ENCODE data around the gene PKP1.

The PKP1 gene

GRCh38 chr1:201284636-201285035 lies 1.3 kb downstream of the PKP1 start:
- no peak for DNase-seq

- no peak for DNase-seq
These were observed 2.5 kb downstream of the PKP1 start for GRCh38 chr1:201285846-201286245.

- DNase-seq = no peak
These were observed 3.1 kb downstream of the PKP1 start for GRCh38 chr1:201286445-201286844.

- no peak for DNase-seq
These were observed 4.7 kb downstream of the PKP1 start for GRCh38 chr1:201288007-201288406.

- DNase-seq = no peak
These were observed 5.5 kb downstream of the PKP1 start for GRCh38 chr1:201288765-201289164.

GRCh38 chr1:201290551-201290950 lies 7.2 kb downstream of the PKP1 start:
- DNase-seq = no peak

GRCh38 chr1:201291916-201292315 lies 8.6 kb downstream of the PKP1 start:
- no peak for DNase-seq

- no peak for DNase-seq
These were observed 11.6 kb downstream of the PKP1 start for GRCh38 chr1:201294876-201295275.

GRCh38 chr1:201295346-201295745 lies 12.0 kb downstream of the PKP1 start:
- DNase-seq = no peak

GRCh38 chr1:201295861-201296260 lies 12.6 kb downstream of the PKP1 start:
- DNase-seq = no peak

- DNase-seq = no peak
These were observed 13.0 kb downstream of the PKP1 start for GRCh38 chr1:201296352-201296751.

- DNase-seq = no peak
These were observed 15.4 kb downstream of the PKP1 start for GRCh38 chr1:201298396-201299381.

- no peak for DNase-seq
These were observed 16.7 kb downstream of the PKP1 start for GRCh38 chr1:201299968-201300367.

- DNase-seq = no peak
These were observed 17.3 kb downstream of the PKP1 start for GRCh38 chr1:201300641-201301040.

- no peak for DNase-seq
These were observed 19.2 kb downstream of the PKP1 start for GRCh38 chr1:201302163-201303152.

- no peak for DNase-seq
These were observed 20.8 kb downstream of the PKP1 start for GRCh38 chr1:201304126-201304525.

GRCh38 chr1:201305815-201306214 lies 22.5 kb downstream of the PKP1 start:
- no peak for DNase-seq

GRCh38 chr1:201307231-201307630 lies 23.9 kb downstream of the PKP1 start:
- DNase-seq = no peak

GRCh38 chr1:201307760-201308499 lies 24.6 kb downstream of the PKP1 start:
- DNase-seq = no peak

- peak; percentile 80 for DNase-seq
These were observed 26.1 kb downstream of the PKP1 start for GRCh38 chr1:201309416-201309815.

- no peak for DNase-seq
These were observed 27.1 kb downstream of the PKP1 start for GRCh38 chr1:201310251-201310985.

- DNase-seq = peak; percentile 75
These were observed 27.7 kb downstream of the PKP1 start for GRCh38 chr1:201310986-201311355.

Measured in right hindlimb (tissue), 1 donor.